Parathyroid adenoma (tissue), 2 donors: ENCODE data around the gene TMEM59.

ENCODE experiments used
- H2AFZ ChIP-seq: fragments of 300-600 bp; sonication (generic); one replicate; pipeline ENCODE4 v1.7.0; 2017; ENCODE audit warnings: antibody characterized with exemption, mild to moderate bottlenecking
- H3K27ac ChIP-seq: fragments of 300-600 bp; sonication (generic); one replicate; pipeline ENCODE4 v1.7.0; 2017
- H3K27me3 ChIP-seq: fragments of 300-600 bp; sonication (generic); one replicate; pipeline ENCODE4 v1.7.0; 2017; ENCODE audit warnings: low read length; ENCODE audit not compliant: control insufficient read depth, insufficient read depth
- H3K36me3 ChIP-seq: fragments of 300-600 bp; sonication (generic); one replicate; pipeline ENCODE4 v1.7.0; 2017; ENCODE audit warnings: low read length; ENCODE audit not compliant: control insufficient read depth, insufficient read depth
- H3K4me1 ChIP-seq: fragments of 300-600 bp; sonication (generic); one replicate; pipeline ENCODE4 v1.7.0; 2017; ENCODE audit warnings: control low read depth
- H3K4me2 ChIP-seq: fragments of 300-600 bp; sonication (generic); one replicate; pipeline ENCODE4 v1.7.0; 2017; ENCODE audit warnings: low read length
- H3K4me3 ChIP-seq: fragments of 300-600 bp; sonication (generic); one replicate; pipeline ENCODE4 v1.7.0; 2017; ENCODE audit warnings: low read depth, low read length
- H3K79me2 ChIP-seq: fragments of 300-600 bp; sonication (generic); one replicate; pipeline ENCODE4 v1.7.0; 2017; ENCODE audit warnings: control low read depth
- H3K9ac ChIP-seq: fragments of 300-600 bp; sonication (generic); one replicate; pipeline ENCODE4 v1.7.0; 2017; ENCODE audit warnings: mild to moderate bottlenecking
- H3K9me3 ChIP-seq: fragments of 300-600 bp; sonication (generic); one replicate; pipeline ENCODE4 v1.7.0; 2017; ENCODE audit warnings: low read length; ENCODE audit not compliant: control insufficient read depth
- TF ChIP-seq, protein P1 (sequence below): fragments of 300-600 bp; sonication (generic); IDR thresholded peaks from one replicate; pipeline ENCODE4 v1.7.0; 2017; ENCODE audit warnings: antibody characterized with exemption, mild to moderate bottlenecking
- donor health status: primary hyperparathyroidism.

Gene TMEM59

DNA sequence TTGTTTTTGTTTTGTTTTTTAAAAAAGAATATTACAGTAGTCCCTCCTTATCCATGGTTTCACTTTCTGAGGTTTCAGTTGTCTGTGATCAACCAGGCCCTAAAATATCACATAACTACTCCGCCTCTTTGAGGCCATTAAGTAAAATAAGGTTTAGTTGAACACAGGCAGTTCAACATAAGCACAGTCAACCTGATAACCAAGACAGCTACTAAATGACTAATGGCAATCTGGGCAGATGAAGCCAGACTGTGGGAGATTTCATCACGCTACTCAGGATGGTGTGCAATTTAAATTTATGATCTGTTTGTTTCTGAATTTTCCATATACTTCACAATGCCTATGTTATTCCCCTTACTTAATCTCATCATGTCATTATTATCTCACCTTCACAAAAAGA lies 65.1 kb downstream of the TMEM59 start:
- no peaks in the 10 kb centered on the region for H3K27me3 ChIP-seq
- no peaks in the 10 kb centered on the region for H3K4me1 ChIP-seq
- no peak overlapping the region for H2AFZ ChIP-seq
- no peaks in the 10 kb centered on the region for H3K36me3 ChIP-seq
- no peak overlapping the region for H3K27ac ChIP-seq
- no peaks in the 10 kb centered on the region for H3K79me2 ChIP-seq
- no peak overlapping the region for H3K4me3 ChIP-seq
- H3K9ac ChIP-seq, result no peak overlapping the region
- no peaks in the 10 kb centered on the region for H3K9me3 ChIP-seq
- H3K4me2 ChIP-seq, result no peak overlapping the region
- TF ChIP-seq, protein P1, sequence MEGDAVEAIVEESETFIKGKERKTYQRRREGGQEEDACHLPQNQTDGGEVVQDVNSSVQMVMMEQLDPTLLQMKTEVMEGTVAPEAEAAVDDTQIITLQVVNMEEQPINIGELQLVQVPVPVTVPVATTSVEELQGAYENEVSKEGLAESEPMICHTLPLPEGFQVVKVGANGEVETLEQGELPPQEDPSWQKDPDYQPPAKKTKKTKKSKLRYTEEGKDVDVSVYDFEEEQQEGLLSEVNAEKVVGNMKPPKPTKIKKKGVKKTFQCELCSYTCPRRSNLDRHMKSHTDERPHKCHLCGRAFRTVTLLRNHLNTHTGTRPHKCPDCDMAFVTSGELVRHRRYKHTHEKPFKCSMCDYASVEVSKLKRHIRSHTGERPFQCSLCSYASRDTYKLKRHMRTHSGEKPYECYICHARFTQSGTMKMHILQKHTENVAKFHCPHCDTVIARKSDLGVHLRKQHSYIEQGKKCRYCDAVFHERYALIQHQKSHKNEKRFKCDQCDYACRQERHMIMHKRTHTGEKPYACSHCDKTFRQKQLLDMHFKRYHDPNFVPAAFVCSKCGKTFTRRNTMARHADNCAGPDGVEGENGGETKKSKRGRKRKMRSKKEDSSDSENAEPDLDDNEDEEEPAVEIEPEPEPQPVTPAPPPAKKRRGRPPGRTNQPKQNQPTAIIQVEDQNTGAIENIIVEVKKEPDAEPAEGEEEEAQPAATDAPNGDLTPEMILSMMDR, result no peak

DNA sequence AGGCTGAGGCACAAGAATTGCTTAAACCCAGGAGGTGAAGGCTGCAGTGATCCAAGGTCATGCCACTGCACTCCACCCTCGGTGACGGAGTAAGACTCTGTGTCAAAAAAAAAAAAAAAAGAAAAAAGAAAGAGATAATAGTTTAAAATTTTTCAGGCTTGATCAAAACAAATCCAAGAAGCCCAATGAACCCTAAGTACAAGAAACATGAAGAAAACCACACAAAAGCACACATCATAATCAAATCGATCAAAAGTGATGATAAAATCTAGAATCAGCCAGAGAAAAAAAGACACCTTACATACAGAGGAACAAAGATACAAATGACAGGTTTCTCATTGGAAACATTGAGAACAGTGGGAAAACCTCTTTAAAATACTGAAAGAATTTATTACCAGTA lies 66.5 kb downstream of the TMEM59 start:
- Histone ChIP-seq H3K27me3 (no peaks in the 10 kb centered on the region), H3K36me3 (no peaks in the 10 kb centered on the region), H2AFZ (no peak overlapping the region), H3K4me2 (no peak overlapping the region), H3K79me2 (no peaks in the 10 kb centered on the region), H3K9me3 (no peaks in the 10 kb centered on the region), H3K4me3 (no peak overlapping the region), H3K4me1 (no peaks in the 10 kb centered on the region), H3K27ac (no peak overlapping the region), H3K9ac (no peak overlapping the region)
- TF ChIP-seq, protein P1, result no peak

DNA sequence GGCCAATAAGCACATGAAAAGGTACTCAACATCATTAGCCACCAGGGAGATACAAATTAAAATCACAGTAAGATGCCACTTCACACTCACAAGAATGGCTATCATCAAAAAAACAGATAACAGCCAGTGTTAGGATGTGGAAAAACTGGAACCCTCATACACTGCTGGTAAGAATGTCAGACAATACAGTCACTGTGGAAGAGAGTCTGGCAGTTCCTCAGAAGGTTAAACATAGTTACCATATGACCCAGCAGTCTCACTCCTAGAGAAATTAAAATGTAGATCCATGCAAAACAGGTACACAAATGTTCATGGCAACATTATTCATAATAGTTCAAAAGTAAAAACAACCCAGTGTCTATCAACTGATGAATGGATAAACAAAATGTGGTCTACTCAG lies 68.3 kb downstream of the TMEM59 start:
- Histone ChIP-seq H3K27ac (no peak overlapping the region), H3K36me3 (no peaks in the 10 kb centered on the region), H3K4me2 (no peak overlapping the region), H3K9me3 (no peaks in the 10 kb centered on the region), H3K4me1 (no peaks in the 10 kb centered on the region), H2AFZ (no peak overlapping the region), H3K4me3 (no peak overlapping the region), H3K79me2 (no peaks in the 10 kb centered on the region), H3K27me3 (no peaks in the 10 kb centered on the region), H3K9ac (no peak overlapping the region)
- TF ChIP-seq, protein P1, result no peak

DNA sequence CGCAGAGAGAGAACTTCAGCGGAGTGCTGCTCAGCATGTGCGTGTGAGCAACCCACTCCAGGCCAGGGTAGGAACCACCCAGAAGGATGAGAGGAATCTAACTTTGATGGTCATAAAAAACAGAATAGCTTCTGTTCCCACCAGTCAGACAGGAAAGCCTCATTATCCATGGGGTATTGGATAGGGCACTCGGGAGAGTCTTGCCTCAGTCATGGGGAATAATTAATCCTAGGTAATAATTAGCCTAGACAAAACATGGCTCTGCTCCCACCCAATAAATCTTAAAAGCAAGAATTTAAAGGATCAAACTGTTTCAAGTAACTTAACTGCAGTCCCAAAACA lies 70.3 kb downstream of the TMEM59 start:
- TF ChIP-seq, protein P1, result no peak
- Histone ChIP-seq H3K27me3 (no peaks in the 10 kb centered on the region), H3K4me2 (no peak overlapping the region), H3K79me2 (no peaks in the 10 kb centered on the region), H3K27ac (no peak overlapping the region), H3K4me3 (no peak overlapping the region), H3K9ac (no peak overlapping the region), H2AFZ (peak overlapping the region; percentile 38), H3K36me3 (no peaks in the 10 kb centered on the region), H3K9me3 (no peaks in the 10 kb centered on the region), H3K4me1 (no peaks in the 10 kb centered on the region)

DNA sequence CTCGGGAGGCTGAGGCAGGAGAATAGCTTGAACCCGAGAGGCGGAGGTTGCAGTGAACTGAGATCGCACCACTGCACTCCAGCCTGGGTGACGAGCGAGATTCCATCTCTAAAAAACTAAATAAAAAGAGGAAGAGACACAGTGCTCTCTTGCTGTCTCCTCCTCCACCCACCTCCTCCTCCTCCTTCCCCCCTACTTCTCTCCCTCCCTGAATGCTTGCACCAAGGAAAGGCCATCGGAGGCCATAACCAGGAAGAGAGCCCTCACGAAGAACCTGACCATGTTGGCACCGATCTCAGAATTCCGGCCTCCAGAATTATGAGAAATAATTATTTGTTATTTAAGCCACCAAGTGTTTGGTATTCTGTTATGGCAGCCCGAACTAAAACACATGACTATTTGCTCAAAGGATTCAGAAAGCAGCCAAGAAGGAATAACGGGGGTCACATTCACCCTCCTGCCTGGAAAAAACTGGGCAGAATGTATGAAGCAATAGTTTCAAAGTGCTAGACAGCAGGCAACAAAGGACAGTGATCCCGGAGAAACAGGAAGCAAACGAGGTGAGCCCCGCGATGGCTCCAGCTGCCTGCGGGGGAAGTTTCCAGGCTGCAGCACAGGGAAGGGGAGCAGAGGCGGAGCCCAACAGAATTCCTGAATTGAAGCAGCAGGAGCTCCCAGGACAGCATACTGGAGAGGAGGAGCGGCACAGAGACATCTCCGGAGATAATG lies 70.8 kb downstream of the TMEM59 start:
- Histone ChIP-seq H3K27ac (no peak overlapping the region), H3K9ac (no peak overlapping the region)
- TF ChIP-seq, protein P1, result no peak

More for the DNA sequence above, 70.8 kb downstream of the TMEM59 start:
- no peaks in the 10 kb centered on the region for H3K4me1 ChIP-seq
- peak overlapping the region; percentile 38 for H2AFZ ChIP-seq
- no peaks in the 10 kb centered on the region for H3K9me3 ChIP-seq
- no peaks in the 10 kb centered on the region for H3K79me2 ChIP-seq
- no peaks in the 10 kb centered on the region for H3K36me3 ChIP-seq
- no peak overlapping the region for H3K4me2 ChIP-seq
- no peaks in the 10 kb centered on the region for H3K27me3 ChIP-seq
- H3K4me3 ChIP-seq, result no peak overlapping the region
